ENCODE measurements around the gene ABL2. TPM values are rescaled to one million over a fixed set of nuclear protein-coding genes. Genes with fewer than 3 reads are reported as not detected.

Gene ABL2
- total and polyA plus RNA-seq, 9 of the 15 experiments (the other 6 are each of a cell fraction or from before 2014, with no cell fraction given), result 1.4 to 15.0 (median 8.6) TPM

DNA sequence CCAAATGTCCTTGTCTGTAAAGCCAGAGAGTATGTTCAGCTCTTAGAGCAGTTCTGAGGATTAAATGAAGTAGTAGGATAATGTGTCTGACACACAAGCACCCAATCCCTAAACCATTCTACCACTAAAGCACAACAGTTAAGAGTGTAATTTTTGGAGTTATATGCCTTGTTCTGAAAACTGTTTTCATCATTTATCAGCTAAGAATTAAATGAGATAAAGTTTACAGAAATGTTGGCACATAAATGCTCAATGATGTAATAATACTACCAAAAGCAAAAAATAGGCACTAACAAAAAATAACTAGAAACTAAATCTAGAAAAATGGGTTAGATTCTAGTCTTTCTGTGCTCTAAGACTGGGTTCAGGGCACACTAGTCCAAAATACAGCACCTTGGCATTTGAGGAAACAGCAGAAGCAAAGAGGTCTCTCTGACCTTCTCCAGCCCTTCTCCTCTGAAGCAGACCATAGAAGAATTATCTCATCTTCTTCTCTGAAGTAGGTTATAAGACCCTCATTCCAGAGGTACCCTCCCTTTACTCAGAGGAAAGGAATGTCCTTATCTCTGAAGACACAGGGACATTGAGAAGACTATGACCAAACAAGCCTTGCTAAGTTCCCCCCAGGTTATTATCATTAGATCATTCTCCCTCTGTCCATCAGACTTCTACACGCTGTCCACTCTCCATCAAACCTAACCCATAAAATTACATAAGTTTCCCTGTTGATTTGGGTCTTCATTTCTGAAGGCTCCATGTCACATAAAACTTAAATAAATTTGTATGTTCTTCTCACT lies 20.6 kb downstream of the ABL2 start (continued):
- TF ChIP-seq JUN (IDR thresholded peaks at IDR 0.05; ENCODE audit: borderline replicate concordance, low read depth, low read length), result 0 out of 2 replicates have a peak, but pooled peaks have one; percentile 32
- no peak for TF ChIP-seq JUN (CRISPR knock-in tag; IDR thresholded peaks at IDR 0.05; ENCODE audit: borderline replicate concordance)
- TF ChIP-seq TCF3 (CRISPR knock-in tag; IDR thresholded peaks at IDR 0.05), result peak; percentile 66
- TF ChIP-seq CEBPB (tag; IDR thresholded peaks at IDR 0.05), result 0 out of 2 replicates have a peak, but pooled peaks have one; percentile 18
- 0 out of 2 replicates have a peak, but pooled peaks have one; percentile 19 for TF ChIP-seq TEAD2 (tag; IDR thresholded peaks at IDR 0.05)
- TF ChIP-seq, protein P1, sequence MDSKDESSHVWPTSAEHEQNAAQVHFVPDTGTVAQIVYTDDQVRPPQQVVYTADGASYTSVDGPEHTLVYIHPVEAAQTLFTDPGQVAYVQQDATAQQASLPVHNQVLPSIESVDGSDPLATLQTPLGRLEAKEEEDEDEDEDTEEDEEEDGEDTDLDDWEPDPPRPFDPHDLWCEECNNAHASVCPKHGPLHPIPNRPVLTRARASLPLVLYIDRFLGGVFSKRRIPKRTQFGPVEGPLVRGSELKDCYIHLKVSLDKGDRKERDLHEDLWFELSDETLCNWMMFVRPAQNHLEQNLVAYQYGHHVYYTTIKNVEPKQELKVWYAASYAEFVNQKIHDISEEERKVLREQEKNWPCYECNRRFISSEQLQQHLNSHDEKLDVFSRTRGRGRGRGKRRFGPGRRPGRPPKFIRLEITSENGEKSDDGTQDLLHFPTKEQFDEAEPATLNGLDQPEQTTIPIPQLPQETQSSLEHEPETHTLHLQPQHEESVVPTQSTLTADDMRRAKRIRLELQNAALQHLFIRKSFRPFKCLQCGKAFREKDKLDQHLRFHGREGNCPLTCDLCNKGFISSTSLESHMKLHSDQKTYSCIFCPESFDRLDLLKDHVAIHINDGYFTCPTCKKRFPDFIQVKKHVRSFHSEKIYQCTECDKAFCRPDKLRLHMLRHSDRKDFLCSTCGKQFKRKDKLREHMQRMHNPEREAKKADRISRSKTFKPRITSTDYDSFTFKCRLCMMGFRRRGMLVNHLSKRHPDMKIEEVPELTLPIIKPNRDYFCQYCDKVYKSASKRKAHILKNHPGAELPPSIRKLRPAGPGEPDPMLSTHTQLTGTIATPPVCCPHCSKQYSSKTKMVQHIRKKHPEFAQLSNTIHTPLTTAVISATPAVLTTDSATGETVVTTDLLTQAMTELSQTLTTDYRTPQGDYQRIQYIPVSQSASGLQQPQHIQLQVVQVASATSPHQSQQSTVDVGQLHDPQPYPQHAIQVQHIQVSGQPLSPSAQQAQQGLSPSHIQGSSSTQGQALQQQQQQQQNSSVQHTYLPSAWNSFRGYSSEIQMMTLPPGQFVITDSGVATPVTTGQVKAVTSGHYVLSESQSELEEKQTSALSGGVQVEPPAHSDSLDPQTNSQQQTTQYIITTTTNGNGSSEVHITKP (IDR thresholded peaks at IDR 0.05; ENCODE audit: partially characterized antibody), result peak; percentile 40
- TF ChIP-seq, protein P2, sequence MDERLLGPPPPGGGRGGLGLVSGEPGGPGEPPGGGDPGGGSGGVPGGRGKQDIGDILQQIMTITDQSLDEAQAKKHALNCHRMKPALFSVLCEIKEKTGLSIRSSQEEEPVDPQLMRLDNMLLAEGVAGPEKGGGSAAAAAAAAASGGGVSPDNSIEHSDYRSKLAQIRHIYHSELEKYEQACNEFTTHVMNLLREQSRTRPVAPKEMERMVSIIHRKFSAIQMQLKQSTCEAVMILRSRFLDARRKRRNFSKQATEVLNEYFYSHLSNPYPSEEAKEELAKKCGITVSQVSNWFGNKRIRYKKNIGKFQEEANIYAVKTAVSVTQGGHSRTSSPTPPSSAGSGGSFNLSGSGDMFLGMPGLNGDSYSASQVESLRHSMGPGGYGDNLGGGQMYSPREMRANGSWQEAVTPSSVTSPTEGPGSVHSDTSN (CRISPR knock-in tag; IDR thresholded peaks at IDR 0.05; ENCODE audit: low read depth), result no peak
- TF ChIP-seq, protein P2 (tag; conservative IDR thresholded peaks at IDR 0.05; ENCODE audit: low read depth), result peak; percentile 58
- peak; percentile 30; the same call in 1 of the 2 replicates for TF ChIP-seq EP300 (IDR thresholded peaks at IDR 0.05; ENCODE audit: low read length)
- TF ChIP-seq, protein P3, sequence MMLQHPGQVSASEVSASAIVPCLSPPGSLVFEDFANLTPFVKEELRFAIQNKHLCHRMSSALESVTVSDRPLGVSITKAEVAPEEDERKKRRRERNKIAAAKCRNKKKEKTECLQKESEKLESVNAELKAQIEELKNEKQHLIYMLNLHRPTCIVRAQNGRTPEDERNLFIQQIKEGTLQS (IDR thresholded peaks at IDR 0.05), result peak; percentile 69
- TF ChIP-seq, protein P3 (CRISPR knock-in tag; conservative IDR thresholded peaks at IDR 0.05), result no peak
- peak; percentile 61 for TF ChIP-seq NCOR1 (IDR thresholded peaks at IDR 0.05)
- TF ChIP-seq TEAD1 (CRISPR knock-in tag; IDR thresholded peaks at IDR 0.05), result peak; percentile 54 to 85; a peak in 3 of 4 replicates
- TF ChIP-seq PCBP1 (IDR thresholded peaks at IDR 0.05; ENCODE audit: low read depth, low read length, poor library complexity, severe bottlenecking), result no peak
- peak; percentile 53; the same call in 1 of the 2 replicates for TF ChIP-seq GATA2 (CRISPR knock-in tag; IDR thresholded peaks at IDR 0.05)
- peak; percentile 85 for TF ChIP-seq DPF2 (IDR thresholded peaks at IDR 0.05)
- TF ChIP-seq ATF7 (IDR thresholded peaks at IDR 0.05), result peak; percentile 61
- TF ChIP-seq ZBTB7A (IDR thresholded peaks at IDR 0.05; ENCODE audit: borderline replicate concordance, control insufficient read depth, low read depth, low read length), result no peak; the same call in 1 of the 2 replicates
- peak; percentile 48 to 52 for TF ChIP-seq KDM1A (IDR thresholded peaks at IDR 0.05)
- TF ChIP-seq JUND (IDR thresholded peaks at IDR 0.05; ENCODE audit: borderline replicate concordance, low read depth, low read length), result peak; percentile 88
- peak; percentile 83; the same call in 2 of the 3 replicates for TF ChIP-seq JUND (tag; IDR thresholded peaks at IDR 0.05; ENCODE audit: borderline replicate concordance, low read depth, low read length)
